PC-3 (cell line): ENCODE data around the gene BICRA.

ENCODE experiments used
- EZH2 ChIP-seq: fragments of 300-600 bp; sonication (generic); IDR thresholded peaks from one replicate; pipeline ENCODE4 v1.6.1; 2017; ENCODE audit warnings: antibody characterized with exemption, mild to moderate bottlenecking, low read length; ENCODE audit not compliant: unreplicated experiment
- EZH2phosphoT487 ChIP-seq: fragments of 300-600 bp; sonication (generic); IDR thresholded peaks from 2 replicates; pipeline ENCODE4 v1.6.1; 2018; ENCODE audit warnings: mild to moderate bottlenecking, antibody characterized with exemption, low read length, borderline replicate concordance
- TF ChIP-seq, protein P1 (sequence below): fragments of 300-600 bp; sonication (generic); conservative IDR thresholded peaks from 2 replicates; pipeline ENCODE4 v1.5.1; 2017; ENCODE audit warnings: antibody characterized with exemption, low read depth, mild to moderate bottlenecking, low read length

DNA sequence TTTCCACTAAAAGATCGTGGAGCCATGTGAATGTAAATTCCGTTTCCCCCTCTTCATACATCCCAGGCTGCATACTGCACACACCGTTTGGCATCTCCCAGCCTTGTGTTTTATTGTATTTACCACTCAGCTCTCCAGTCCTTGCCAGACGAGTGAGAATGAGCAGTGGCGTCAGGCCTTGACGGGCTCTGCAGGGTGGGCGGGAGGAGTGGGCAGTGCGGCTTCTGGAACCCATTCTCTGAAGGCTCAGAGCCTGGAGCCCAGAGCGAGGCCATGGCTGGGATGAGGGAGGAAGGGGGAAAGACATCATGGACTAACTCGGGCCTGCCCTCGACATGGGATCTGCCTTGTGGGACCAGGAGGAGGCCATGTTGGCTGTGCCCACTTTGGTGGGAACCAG lies 25.1 kb downstream of the BICRA start:
- TF ChIP-seq, protein P1, sequence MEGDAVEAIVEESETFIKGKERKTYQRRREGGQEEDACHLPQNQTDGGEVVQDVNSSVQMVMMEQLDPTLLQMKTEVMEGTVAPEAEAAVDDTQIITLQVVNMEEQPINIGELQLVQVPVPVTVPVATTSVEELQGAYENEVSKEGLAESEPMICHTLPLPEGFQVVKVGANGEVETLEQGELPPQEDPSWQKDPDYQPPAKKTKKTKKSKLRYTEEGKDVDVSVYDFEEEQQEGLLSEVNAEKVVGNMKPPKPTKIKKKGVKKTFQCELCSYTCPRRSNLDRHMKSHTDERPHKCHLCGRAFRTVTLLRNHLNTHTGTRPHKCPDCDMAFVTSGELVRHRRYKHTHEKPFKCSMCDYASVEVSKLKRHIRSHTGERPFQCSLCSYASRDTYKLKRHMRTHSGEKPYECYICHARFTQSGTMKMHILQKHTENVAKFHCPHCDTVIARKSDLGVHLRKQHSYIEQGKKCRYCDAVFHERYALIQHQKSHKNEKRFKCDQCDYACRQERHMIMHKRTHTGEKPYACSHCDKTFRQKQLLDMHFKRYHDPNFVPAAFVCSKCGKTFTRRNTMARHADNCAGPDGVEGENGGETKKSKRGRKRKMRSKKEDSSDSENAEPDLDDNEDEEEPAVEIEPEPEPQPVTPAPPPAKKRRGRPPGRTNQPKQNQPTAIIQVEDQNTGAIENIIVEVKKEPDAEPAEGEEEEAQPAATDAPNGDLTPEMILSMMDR = no peak
- TF ChIP-seq EZH2phosphoT487 (no peak), EZH2 (no peak)
